Stimulated activated CD8-positive, alpha-beta memory T cell treated with anti-CD3 and anti-CD28 coated beads, Interleukin-7, amount 100 ng/mL, for 4 hours (primary cell): ENCODE measurements around the gene C9orf72.

Experiments
- DNase-seq, 2 donors: peaks; one replicate each; pipeline ENCODE4 v3.0.0-alpha.2; 2020; ENCODE audit warnings: low read depth in 2 of 2

Gene C9orf72

GRCh38 chr9:27581826-27582225 is 8.5 kb upstream of the C9orf72 start:
- DNase-seq, result no peak

- DNase-seq, result peak; percentile 92 to 97
Observed at GRCh38 chr9:27573634-27574590, 631 bp upstream of the C9orf72 start.

- DNase-seq, result peak in 1 of 2 donors; percentile 55
Observed at GRCh38 chr9:27572566-27572917, 739 bp downstream of the C9orf72 start.

GRCh38 chr9:27572061-27572460 is 1.2 kb downstream of the C9orf72 start:
- DNase-seq, result no peak

GRCh38 chr9:27571011-27571410 is 2.3 kb downstream of the C9orf72 start:
- no peak for DNase-seq

GRCh38 chr9:27569406-27569805 is 3.9 kb downstream of the C9orf72 start:
- no peak for DNase-seq

- no peak for DNase-seq
Observed at GRCh38 chr9:27566118-27566517, 7.2 kb downstream of the C9orf72 start.

- DNase-seq, result no peak
Observed at GRCh38 chr9:27565696-27566095, 7.6 kb downstream of the C9orf72 start.

GRCh38 chr9:27564670-27565069 is 8.6 kb downstream of the C9orf72 start:
- DNase-seq, result no peak

GRCh38 chr9:27563738-27564430 is 9.4 kb downstream of the C9orf72 start:
- no peak for DNase-seq

- DNase-seq, result no peak
Observed at GRCh38 chr9:27561685-27562084, 11.6 kb downstream of the C9orf72 start.

GRCh38 chr9:27560457-27560856 is 12.8 kb downstream of the C9orf72 start:
- DNase-seq, result no peak

GRCh38 chr9:27558307-27558706 is 15.0 kb downstream of the C9orf72 start:
- no peak for DNase-seq

GRCh38 chr9:27556470-27556869 is 16.8 kb downstream of the C9orf72 start:
- DNase-seq, result no peak

- DNase-seq, result no peak
Observed at GRCh38 chr9:27554712-27555111, 18.6 kb downstream of the C9orf72 start.

GRCh38 chr9:27549196-27549755 is 24.0 kb downstream of the C9orf72 start:
- DNase-seq, result no peak

GRCh38 chr9:27548055-27548741 is 25.1 kb downstream of the C9orf72 start:
- DNase-seq, result no peak

GRCh38 chr9:27545471-27545870 is 27.8 kb downstream of the C9orf72 start:
- DNase-seq, result no peak

- DNase-seq, result no peak
Observed at GRCh38 chr9:27542508-27542907, 30.8 kb downstream of the C9orf72 start.

GRCh38 chr9:27541740-27542139 is 31.5 kb downstream of the C9orf72 start:
- no peak for DNase-seq

- no peak for DNase-seq
Observed at GRCh38 chr9:27540502-27540901, 32.8 kb downstream of the C9orf72 start.
